Fibroblast of skin of abdomen (primary cell): ENCODE data around the gene TEX264. TPM values are rescaled to one million over a fixed set of nuclear protein-coding genes. Genes with fewer than 3 reads are reported as not detected.
"Not testable (repeated sequence)": the region's sequence is repeated elsewhere in the genome, so short reads cannot be mapped to it uniquely, and the experiment has no call there.

Experiments used
- DNase-seq: peaks from one replicate; pipeline ENCODE4 v3.0.0-alpha.2; 2013
- polyA plus RNA-seq, 2 experiments: library from polyadenylated mRNA; unstranded; fragments of 120-200 nt; gene quantifications; one replicate each; pipeline ENCODE4 v1.2.1, GENCODE V29; 2013; ENCODE audit not compliant: insufficient read length in 2 of 2

The TEX264 gene
- polyA plus RNA-seq (2013, experiment 1 of 2; ENCODE audit: insufficient read length) = 33.5 TPM
- 32.9 TPM for polyA plus RNA-seq (2013, experiment 2 of 2; ENCODE audit: insufficient read length)

GRCh38 chr3:51670823-51671733 is at the start of gene TEX264:
TEX264 (plus strand) TSS chr3:51671252; CDS start chr3:51674305, 3,053 bp downstream.
- DNase-seq = peak; percentile 81

- no peak for DNase-seq
Observed at GRCh38 chr3:51622413-51622812, 48.6 kb upstream of the TEX264 start.

GRCh38 chr3:51622868-51623267 is 48.2 kb upstream of the TEX264 start:
- DNase-seq = peak; percentile 76

GRCh38 chr3:51630513-51630912 is 40.5 kb upstream of the TEX264 start:
- DNase-seq = no peak

- DNase-seq = no peak
Observed at GRCh38 chr3:51637144-51637940, 33.7 kb upstream of the TEX264 start.

- peak; percentile 25 for DNase-seq
Observed at GRCh38 chr3:51637941-51638471, 33.0 kb upstream of the TEX264 start.

- DNase-seq = no peak
Observed at GRCh38 chr3:51642462-51642861, 28.6 kb upstream of the TEX264 start.

GRCh38 chr3:51646091-51646490 is 25.0 kb upstream of the TEX264 start:
- no peak for DNase-seq

GRCh38 chr3:51652103-51652502 is 18.9 kb upstream of the TEX264 start:
- not testable (repeated sequence) for DNase-seq

GRCh38 chr3:51653409-51653808 is 17.6 kb upstream of the TEX264 start:
- not testable (repeated sequence) for DNase-seq

- DNase-seq = no peak
Observed at GRCh38 chr3:51657234-51657633, 13.8 kb upstream of the TEX264 start.

- DNase-seq = no peak
Observed at GRCh38 chr3:51659942-51660341, 11.1 kb upstream of the TEX264 start.

- no peak for DNase-seq
Observed at GRCh38 chr3:51662456-51662855, 8.6 kb upstream of the TEX264 start.

GRCh38 chr3:51668756-51669155 is 2.3 kb upstream of the TEX264 start:
- no peak for DNase-seq

GRCh38 chr3:51669241-51670052 is 1.6 kb upstream of the TEX264 start:
- peak; percentile 67 for DNase-seq

- no peak for DNase-seq
Observed at GRCh38 chr3:51670053-51670822, 814 bp upstream of the TEX264 start.

GRCh38 chr3:51671734-51672475 is 853 bp downstream of the TEX264 start:
- peak; percentile 36 for DNase-seq

- DNase-seq = no peak
Observed at GRCh38 chr3:51673181-51673801, 2.2 kb downstream of the TEX264 start.

GRCh38 chr3:51673802-51674654 is 3.0 kb downstream of the TEX264 start:
- DNase-seq = no peak
